Hepatocyte (in vitro differentiated cells): Measurements from ENCODE around the gene PEAK1.

Experiments used
- EZH2 ChIP-seq: fragments of 200-600 bp; sonication (generic); IDR thresholded peaks from 2 replicates; pipeline ENCODE4 v1.6.1; 2016; ENCODE audit warnings: antibody characterized with exemption, mild to moderate bottlenecking, borderline replicate concordance
- EZH2phosphoT487 ChIP-seq: fragments of 200-600 bp; sonication (generic); IDR thresholded peaks from one replicate; pipeline ENCODE4 v1.6.1; 2018; ENCODE audit warnings: antibody characterized with exemption, mild to moderate bottlenecking, low read depth, moderate library complexity; ENCODE audit not compliant: unreplicated experiment, severe bottlenecking
- TF ChIP-seq, protein P1 (sequence below): fragments of 200-600 bp; sonication (generic); IDR thresholded peaks from 2 replicates; pipeline ENCODE4 v1.5.1; 2016; ENCODE audit warnings: antibody characterized with exemption, mild to moderate bottlenecking; ENCODE audit not compliant: poor library complexity

DNA sequence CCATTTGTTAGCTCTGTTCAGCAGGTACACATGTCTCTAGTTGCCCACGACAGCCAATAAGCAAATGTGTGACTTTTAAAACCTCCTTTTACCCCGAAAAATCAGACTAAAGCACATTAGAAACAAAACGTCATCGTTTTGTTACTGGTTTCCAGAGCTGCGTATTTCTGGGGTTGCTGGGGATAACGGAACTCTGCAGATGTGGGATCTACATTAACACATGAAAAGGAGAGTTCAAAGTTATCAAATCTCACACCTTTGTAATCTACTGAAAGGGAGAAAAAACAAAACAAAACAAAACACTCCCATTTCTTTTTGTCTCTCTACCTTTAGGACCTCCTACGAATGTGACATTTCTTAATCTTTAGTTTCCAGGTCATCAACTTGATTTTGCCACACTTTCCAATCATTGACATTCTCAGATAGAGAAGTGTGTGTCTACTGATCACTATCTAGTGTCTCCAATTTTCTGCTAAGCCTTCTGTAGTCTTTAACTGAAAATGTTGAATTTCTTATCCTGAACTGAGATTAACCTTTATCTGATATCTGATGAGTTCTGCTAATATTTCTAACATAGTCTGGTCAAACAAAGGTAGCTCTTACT lies 256.0 kb downstream of the PEAK1 start:
- TF ChIP-seq EZH2phosphoT487 (no peak), EZH2 (no peak)
- TF ChIP-seq, protein P1, sequence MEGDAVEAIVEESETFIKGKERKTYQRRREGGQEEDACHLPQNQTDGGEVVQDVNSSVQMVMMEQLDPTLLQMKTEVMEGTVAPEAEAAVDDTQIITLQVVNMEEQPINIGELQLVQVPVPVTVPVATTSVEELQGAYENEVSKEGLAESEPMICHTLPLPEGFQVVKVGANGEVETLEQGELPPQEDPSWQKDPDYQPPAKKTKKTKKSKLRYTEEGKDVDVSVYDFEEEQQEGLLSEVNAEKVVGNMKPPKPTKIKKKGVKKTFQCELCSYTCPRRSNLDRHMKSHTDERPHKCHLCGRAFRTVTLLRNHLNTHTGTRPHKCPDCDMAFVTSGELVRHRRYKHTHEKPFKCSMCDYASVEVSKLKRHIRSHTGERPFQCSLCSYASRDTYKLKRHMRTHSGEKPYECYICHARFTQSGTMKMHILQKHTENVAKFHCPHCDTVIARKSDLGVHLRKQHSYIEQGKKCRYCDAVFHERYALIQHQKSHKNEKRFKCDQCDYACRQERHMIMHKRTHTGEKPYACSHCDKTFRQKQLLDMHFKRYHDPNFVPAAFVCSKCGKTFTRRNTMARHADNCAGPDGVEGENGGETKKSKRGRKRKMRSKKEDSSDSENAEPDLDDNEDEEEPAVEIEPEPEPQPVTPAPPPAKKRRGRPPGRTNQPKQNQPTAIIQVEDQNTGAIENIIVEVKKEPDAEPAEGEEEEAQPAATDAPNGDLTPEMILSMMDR: no peak
